HG03175 (cell line): Measurements from ENCODE around the gene CFHR4.
"Not testable (repeated sequence)": the region's sequence is repeated elsewhere in the genome, so short reads cannot be mapped to it uniquely, and the experiment has no call there.

Source experiments
- ATAC-seq: cut with Tn5 transposase; IDR thresholded peaks from one replicate; pipeline ENCODE4 v1.9.1; 2021; ENCODE audit warnings: mild to moderate bottlenecking, moderate library complexity; ENCODE audit not compliant: unreplicated experiment

The CFHR4 gene

DNA sequence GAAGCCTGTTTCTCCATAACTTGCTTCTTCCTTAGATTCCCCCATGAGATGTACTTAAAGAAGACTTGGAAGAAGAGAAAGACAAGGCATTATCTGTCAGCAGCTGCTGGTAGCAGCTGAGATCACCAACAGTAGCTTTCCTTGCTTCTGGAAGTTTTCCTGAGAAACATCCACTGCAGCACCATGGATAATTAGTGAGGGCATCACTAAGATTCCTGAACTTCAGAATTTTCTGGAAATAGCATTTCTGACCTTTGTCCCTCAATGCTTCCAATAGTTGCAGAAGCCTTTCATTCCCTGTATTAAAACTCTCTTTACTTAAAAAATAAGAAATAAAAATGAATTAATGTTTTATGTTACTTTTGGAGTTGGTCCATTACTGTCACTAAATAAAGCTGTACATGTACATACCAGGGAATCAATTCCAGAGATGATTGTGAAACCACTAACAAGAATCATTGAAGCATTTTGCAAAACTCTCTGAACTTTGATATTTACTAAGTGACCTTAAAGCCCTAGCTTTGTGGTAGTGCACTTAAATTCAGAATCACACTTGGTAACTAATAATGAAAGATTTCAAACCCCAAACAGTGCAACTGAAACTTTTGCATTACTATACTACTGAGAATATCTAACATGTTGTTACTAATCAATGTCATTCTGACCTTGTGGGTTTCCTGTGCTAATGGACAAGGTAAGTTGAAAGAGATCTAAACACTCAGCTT is at the start of gene CFHR4:
Gene CFHR4 (plus strand): TSS at position 538 of the 725 bp plus-strand sequence. CDS start 99 bp downstream, at position 637.
- ATAC-seq = peak; percentile 96

DNA sequence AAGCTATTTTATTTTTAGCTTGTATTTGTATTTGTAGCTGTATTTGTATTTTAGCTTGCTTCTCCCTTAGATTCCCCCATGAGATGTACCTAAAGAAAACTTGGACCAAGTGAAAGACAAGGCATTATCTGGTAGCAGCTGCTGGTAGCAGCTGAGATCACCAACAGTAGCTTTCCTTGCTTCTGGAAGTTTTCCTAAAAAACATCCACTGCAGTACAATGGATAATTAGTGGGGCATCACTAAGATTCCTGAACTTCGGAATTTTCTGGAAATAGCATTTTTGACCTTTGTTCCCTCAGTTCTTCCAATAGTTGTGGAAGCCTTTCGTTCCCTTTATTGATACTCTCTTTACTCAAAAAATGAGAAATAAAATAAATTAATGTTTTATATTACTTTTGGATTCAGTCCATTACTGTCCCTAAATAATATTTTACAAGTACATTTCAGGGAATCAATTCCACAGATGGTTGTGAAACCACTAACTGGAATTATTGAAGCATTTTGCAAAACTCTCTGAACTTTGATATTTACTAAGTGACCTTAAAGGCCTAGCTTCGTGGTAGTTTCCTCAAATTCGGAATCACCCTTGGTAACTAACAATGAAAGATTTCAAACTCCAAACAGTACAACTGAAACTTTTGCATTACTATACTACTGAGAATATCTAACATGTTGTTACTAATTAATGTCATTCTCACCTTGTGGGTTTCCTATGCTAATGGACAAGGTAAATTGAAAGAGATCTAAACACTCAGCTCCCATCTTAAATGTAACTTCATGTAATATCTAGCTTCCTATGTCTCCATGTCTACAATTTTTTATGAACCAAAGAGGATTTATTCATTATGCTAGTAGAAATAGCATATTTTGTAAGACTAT is 38.0 kb upstream of the CFHR4 start:
- ATAC-seq = not testable (repeated sequence)

DNA sequence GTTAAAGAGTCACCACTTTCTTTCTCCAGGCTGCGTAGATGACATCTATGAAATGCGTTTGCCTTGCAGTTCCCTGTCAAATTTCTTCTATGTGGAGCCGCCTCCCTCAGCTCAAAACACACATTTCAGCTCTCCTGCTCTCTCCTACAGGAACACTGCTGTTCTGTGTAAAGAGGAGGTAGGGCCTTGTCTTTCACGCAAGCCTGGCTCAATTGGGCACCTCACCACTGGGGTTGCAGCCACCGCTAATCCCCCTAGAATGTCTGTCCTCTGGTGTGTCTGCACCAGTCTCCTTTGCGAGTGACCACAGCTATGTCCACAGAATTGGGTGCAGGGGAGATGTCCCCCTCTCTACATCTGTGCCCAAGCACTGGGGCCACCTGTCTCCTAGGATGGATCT is 31.8 kb upstream of the CFHR4 start:
- ATAC-seq = no peak

DNA sequence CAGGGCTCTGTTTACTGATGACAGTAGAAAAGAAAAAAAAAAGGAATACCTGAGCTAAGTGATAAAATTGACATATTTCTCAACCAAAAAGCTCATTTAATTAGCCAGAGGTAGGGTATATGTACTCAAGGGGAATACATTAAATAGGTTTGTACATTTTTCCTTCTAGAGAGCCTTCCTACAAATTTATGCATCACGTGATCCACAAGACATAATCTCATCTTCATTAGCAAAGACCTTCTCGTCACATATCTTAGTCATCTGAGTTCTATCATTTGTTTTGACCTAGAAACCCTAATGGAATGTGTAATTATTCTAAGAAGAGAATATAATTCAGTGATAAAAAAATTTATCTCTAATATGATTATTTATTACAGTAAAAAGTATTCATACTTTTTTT is 30.7 kb upstream of the CFHR4 start:
- ATAC-seq = no peak

DNA sequence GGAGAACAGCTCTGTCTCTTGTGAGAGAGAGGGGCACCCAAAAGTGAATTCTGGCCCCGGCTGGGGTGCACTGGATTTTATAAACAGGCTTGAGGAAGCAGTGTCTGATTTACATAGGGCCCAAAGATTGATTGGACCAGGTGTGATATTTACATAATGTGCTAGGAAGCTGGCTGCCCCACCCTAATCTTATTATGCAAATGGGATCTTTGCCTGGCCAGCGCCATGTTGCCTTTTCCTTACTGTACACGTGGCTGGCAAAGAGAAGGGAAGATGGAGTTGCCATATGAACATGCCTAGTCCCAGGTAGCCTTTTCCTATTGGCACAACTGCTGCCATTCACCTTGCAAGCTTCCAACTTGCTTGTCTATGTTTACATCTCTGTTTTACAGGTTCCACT is 29.0 kb upstream of the CFHR4 start:
- no peak for ATAC-seq

DNA sequence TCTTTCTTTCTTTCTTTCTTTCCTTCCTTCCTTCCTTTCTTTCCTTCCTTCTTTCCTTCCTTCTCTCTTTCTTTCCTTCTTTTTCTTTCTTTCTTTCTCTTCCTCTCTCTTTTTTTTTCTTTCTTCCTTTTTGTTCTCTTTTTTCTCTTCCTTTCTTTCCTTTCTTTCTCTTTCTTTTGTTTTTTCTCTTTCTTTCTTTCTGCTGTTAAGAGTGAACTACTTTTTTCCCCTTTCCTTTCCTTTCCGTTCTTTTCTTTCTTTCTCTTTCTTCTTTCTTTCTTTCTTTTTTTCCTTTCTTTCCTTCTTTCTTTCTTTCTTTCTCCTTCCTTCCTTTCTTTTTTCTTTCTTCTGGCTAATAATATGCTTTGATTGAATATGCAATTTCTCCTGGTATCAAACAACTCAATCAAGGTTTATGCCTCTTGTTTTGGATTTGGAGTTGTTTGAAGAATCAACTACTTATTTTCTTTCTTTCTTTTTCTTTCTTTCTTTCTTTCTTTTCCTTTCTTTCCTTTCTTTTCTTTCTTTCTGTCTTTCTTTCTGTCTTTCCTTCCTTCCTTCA is 27.4 kb upstream of the CFHR4 start:
- no peak for ATAC-seq

DNA sequence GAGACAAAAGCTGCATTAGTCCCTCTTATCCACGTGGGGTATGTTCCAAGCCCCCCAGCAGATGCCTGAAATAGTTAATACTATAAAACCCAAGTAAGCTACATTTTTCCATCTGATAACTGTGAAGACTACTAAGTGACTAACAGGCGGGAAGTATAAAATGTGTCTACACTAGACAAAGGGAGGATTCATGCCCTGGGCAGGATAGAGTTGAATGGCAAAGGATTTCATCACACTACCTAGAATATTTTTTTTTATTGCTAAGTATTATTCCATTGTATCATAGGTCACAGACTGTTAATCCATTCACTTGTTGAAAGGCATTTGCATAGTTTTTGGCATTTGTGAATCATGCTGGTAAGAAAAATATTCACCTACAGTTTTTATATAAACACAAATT is 26.4 kb upstream of the CFHR4 start:
- ATAC-seq = no peak

DNA sequence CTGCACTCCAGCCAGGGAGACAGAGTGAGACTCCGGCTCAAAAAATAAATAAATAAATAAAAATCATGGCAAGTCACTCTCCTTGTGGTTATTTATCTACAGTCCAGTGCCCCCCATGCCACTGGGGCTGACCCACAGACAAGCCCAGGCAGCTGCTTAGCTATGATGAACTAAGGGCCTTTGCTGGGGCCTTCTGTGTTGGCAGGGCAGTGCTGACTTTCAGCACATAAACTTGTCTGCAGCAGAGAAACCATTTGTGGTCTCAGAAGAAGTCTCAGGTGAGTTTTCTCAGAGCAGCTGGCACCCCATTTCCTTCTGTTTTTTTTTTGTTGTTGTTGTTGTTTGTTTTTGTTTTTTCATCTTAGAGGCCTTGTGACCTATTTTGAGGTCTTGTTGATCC is 20.9 kb upstream of the CFHR4 start:
- no peak for ATAC-seq

DNA sequence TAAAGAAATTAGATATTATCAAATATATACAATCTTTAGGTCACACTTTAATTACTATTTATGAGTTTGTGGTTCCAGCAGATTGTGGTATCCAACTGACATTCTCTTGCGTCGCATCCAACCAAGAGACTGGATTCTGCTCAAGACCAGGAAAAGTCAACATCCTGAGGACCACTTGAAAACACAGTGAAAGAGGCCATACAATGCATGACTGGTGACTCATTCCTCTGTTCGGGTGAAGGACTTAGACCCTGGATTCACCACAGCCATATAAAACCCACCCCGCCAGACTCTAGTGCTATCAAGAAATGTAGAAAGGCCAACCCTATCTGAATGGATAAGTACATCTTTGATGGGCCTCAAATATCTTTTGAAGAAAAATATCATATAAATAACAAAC is 14.5 kb upstream of the CFHR4 start:
- ATAC-seq = no peak

DNA sequence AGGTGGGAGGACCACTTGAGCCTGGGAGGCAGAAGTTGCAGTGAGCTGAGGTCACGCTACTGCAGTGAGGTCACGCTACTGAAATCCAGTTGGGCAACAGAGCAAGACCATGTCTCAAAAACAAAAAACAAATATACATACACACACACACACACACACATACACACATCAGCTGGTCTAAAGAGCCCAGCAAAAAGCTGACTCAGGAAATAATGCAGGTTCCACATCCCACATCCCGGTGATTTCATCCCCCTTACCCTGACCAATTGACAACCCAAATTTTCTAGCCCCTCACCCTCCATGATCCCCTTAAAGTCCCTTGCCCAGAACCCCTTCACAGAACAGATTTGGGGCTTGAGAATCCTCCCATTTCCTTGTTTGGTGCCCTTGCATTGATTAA is 11.9 kb upstream of the CFHR4 start:
- no peak for ATAC-seq

DNA sequence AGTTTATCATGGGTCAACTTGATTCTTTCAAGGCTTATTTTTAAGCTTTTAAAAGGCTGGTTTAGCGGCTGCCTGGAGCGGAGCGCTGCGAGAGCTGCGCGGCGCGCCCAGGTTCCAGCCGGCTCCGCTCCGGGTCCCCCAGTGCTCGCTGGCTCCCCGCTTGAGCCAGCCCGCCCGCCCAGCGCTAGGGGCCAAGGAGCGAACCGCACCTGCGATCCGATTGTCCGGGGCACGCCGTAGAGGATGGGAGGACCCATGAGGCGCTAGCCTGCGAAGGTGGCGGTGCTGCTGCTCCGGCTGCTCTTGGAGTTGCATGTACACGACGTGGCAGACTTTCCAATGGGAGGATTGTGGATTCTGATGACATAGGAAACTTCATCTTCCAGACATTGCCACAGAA is 9.9 kb upstream of the CFHR4 start:
- no peak for ATAC-seq

DNA sequence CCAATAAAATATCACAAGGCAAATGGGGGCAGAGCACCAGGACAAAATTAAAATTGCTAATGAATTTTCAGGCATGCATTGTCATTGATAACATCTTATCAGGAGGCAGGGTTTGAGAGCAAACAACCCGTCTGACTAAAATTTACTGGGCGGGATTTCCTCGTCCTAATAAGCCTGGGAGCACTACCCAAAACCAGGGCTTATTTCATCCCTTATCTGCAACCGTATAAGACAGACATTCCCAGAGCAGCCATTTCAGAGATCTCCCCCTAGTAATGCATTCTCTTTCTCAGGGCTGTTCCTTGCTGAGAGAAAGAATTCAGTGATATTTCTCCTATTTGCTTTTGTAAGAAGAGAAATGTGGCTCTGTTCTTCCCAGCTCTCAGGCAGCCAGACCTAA is 1.3 kb upstream of the CFHR4 start:
- not testable (repeated sequence) for ATAC-seq

DNA sequence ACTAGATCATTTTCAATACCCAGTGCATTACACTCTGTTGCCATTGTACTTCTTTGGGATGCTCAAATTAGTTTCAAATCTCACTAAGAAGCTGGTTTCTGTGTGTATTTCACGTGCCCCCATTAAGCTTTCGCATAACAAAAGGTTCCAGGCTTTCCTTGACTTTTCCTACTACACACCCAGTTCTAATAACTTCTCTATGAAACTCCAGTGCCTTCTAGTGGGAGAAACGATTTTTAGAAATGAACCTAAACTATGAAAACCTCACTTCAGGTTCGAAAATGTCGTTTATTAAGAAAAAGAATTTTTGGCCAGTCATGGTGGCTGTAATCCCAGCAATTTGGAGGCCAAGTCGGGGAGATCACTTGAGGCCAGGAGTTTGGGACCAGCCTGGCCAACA is 2.8 kb downstream of the CFHR4 start:
- no peak for ATAC-seq

DNA sequence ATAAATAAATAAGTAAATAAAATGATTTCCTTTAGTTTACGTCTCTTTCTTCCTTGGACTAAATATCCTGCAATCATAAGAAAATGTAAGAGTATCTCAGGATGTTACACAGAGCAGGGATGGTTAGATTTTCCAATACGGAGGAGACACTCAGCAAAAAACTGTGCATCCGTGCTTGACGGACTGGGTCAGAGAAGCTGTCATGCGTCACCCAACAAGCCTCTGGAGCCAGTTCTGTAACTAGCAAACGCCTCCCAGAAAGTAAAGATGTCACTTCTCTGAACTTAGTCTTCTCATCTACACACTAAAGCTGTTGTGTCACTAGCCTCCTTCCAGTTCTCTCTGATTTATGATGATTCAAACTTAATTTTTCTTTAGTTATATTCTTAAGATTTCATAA is 3.4 kb downstream of the CFHR4 start:
- ATAC-seq = no peak

DNA sequence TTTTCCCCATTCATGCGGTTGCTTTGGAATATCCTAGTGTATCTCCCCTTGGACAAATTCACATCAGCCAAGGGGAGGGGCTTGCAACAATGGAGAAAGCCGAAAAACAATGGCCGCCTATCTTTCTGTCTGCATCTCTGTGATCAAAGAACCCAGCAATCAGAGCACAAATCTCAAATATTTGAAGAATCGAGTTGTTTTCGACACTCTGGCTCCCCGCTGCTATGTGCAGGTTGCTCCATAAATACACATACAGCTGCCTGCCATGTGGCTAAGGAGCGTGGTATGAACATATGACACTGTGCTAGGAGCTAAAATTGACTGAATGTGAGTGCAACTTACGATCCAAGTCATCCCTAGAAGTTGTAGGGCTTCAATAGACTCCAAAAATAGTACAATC is 8.5 kb downstream of the CFHR4 start:
- no peak for ATAC-seq

DNA sequence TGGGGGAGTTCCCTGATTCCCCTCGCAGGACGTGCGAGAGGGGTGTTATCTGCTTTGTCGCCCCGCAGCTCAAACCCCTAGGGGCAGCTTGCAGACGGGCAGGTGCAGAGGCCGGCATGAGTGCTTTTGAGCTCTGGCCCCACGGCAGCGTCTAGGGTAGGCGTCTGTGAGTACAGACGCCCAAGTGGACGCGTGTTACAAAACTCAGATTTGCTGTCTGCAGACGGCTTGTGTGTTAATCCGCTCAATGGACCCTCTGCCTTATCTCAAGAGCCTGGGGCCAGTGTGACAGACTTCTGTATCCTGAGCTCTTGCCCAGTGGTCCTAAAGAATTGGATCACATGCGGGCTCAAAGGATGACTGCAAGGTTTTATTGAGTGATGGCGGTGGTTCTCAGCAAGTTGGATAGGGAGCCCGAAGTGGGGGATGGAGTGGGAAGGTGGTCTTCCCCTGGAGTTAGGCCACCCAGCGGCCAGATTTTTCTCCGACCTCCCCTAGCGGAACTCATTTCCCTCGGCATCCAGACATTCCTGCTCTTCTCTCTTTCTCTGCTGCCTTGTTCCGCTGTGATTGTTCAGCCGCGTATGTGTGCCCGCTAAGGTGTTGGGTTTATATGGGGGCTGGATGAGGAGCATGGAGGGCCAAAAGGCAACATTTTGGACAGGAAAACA is 9.4 kb downstream of the CFHR4 start:
- no peak for ATAC-seq

DNA sequence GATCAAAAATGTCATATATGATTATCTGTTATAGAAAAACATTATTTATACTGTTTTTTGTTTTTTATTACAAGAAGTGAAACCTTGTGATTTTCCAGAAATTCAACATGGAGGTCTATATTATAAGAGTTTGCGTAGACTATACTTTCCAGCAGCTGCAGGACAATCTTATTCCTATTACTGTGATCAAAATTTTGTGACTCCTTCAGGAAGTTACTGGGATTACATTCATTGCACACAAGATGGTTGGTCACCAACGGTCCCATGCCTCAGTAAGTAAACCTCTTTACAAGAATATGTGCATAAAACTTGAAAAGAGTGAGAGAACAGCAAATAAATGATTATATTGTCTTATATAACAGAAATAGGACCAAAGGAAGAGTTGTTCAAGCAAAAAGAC is 14.5 kb downstream of the CFHR4 start:
- peak; percentile 57 for ATAC-seq

DNA sequence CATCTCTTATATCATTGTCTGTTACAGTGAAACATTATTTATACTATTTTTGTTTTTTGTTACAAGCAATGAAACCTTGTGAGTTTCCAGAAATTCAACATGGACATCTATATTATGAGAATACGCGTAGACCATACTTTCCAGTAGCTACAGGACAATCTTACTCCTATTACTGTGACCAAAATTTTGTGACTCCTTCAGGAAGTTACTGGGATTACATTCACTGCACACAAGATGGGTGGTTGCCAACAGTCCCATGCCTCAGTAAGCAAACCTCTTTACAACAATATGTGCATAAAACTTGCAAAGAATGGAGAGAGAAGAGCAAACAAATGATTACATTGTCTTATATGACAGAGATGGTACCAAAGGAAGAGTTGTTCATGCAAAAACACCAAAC is 22.4 kb downstream of the CFHR4 start:
- no peak for ATAC-seq

DNA sequence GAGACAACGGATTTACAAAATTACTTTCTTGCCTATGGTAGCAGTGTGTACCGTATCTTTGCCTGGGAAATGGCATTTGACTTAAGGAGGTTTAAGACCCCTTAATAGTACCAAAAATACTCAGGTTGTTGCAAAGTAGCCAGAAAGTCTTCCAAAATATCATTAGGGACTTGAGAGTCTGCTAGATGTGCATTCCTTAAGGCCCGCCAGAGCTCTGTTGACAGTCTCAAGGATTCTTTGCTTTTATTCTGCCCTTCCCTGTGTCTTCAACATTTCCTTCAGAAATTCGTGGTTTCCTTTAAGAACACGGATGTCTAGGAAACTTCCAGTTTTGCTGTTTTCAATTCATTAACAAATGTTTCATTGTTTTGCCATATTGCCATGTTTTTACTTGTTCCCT is 24.4 kb downstream of the CFHR4 start:
- ATAC-seq = not testable (repeated sequence)

DNA sequence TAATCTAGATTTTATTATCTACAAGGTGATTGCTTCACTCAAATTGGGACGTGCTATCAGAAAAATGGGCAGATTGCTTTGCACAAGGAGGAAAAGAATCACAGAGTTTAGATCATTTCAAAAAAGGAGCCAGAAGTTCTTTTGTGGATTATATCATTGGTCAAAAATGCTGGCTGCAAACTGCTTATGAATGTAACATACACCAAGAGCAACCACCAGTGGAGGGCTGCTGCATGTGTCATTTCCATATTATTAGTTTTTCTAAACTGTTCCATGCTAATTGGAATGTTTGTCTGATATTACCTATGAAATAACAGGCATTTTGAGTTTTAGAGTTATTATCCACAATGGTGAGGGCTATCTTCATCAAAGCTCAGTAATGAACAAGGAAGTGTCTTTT is 39.0 kb downstream of the CFHR4 start:
- ATAC-seq = not testable (repeated sequence)

DNA sequence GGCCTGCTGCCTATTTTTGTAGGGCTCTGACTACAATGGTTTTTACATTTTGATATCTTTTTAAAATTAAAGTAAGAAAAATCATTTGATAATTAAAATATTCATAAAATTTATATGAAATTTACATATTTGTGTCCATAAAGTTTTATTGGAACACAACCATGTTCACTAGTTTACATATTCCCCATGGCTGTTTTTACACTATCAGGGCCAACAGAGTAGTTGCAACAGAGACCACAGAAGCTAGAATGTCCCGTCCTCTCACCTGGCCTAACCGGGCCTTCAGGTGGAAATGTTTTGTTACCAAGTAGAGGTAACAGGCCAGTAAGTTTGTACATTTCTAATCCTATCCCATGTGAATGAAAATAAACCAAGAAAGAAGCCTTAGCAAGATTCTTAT is 45.0 kb downstream of the CFHR4 start:
- not testable (repeated sequence) for ATAC-seq
